ENCODE results near the gene TNRC6B. TPM values are rescaled to one million over a fixed set of nuclear protein-coding genes. Genes with fewer than 3 reads are reported as not detected.
"Not testable (repeated sequence)": the region's sequence is repeated elsewhere in the genome, so short reads cannot be mapped to it uniquely, and the experiment has no call there.

Gene TNRC6B
- total and polyA plus RNA-seq, 7 donors = 0.60 to 51.8 (median 26.5) TPM

DNA sequence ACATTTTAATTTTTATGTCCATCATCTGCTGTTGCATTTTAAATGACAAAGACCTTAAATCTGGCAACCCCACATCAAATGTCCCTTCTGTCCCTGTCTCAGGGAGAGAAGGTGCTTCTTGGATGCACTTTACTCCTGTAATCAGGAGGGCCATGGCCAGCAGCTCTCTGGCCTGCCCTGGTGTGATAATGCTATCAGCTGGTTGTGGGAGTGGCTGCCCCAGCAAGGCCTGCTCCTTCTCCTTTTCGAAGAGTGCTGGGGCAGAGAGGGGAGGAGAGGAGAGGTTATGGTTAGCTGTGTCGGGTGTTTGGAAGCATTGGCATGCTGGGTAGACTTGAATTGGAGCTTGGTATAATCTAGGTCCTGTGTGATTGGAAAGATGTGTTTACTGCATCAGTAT, 12.8 kb downstream of the TNRC6B start:
- H3K4me1 ChIP-seq = peaks cover 0 to 83% (median 72%) of the 10 kb centered on the region in 4 donors
- H3K27ac ChIP-seq = peak overlapping the region in 2 of 4 donors; percentile 0 to 23
- TF ChIP-seq POLR2A (IDR thresholded peaks at IDR 0.05) (no peak), EP300 (IDR thresholded peaks at IDR 0.05) (no peak), POLR2AphosphoS5 (IDR thresholded peaks at IDR 0.05) (no peak)
- TF ChIP-seq, protein P1, sequence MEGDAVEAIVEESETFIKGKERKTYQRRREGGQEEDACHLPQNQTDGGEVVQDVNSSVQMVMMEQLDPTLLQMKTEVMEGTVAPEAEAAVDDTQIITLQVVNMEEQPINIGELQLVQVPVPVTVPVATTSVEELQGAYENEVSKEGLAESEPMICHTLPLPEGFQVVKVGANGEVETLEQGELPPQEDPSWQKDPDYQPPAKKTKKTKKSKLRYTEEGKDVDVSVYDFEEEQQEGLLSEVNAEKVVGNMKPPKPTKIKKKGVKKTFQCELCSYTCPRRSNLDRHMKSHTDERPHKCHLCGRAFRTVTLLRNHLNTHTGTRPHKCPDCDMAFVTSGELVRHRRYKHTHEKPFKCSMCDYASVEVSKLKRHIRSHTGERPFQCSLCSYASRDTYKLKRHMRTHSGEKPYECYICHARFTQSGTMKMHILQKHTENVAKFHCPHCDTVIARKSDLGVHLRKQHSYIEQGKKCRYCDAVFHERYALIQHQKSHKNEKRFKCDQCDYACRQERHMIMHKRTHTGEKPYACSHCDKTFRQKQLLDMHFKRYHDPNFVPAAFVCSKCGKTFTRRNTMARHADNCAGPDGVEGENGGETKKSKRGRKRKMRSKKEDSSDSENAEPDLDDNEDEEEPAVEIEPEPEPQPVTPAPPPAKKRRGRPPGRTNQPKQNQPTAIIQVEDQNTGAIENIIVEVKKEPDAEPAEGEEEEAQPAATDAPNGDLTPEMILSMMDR (IDR thresholded peaks at IDR 0.05) = no peak
- 64 to 67% methylated on average over 2 of the region's 2 CpGs for WGBS, 2 donors
- no peaks in the 10 kb centered on the region for H3K9me3 ChIP-seq
- intact Hi-C loops (cut with DNase I) = loop anchor here (5.0 kb wide), 1 partner anchor 658 kb away; the partner anchor contains the start of gene RPS19BP1
- DNase-seq = no peak
- no peak overlapping the region for H3K4me3 ChIP-seq
- H3K36me3 ChIP-seq = no peaks in the 10 kb centered on the region
- H3K27me3 ChIP-seq = no peaks in the 10 kb centered on the region

GRCh38 chr22:40193429-40194421, 16.0 kb downstream of the TNRC6B start:
- intact Hi-C loops (cut with DNase I) = loop anchor here (5.0 kb wide), 1 partner anchor 661 kb away; the partner anchor contains the start of gene RPS19BP1
- Histone ChIP-seq H3K36me3 (no peaks in the 10 kb centered on the region), H3K4me3 (no peak overlapping the region), H3K27ac (peak overlapping the region; percentile 32 to 89 (median 58)), H3K9me3 (no peaks in the 10 kb centered on the region), H3K27me3 (no peaks in the 10 kb centered on the region), H3K4me1 (peaks cover 0 to 100% (median 85%) of the 10 kb centered on the region in 4 donors)
- no peak for TF ChIP-seq POLR2AphosphoS5 (IDR thresholded peaks at IDR 0.05)
- no peak for TF ChIP-seq EP300 (IDR thresholded peaks at IDR 0.05)
- TF ChIP-seq, protein P1 (IDR thresholded peaks at IDR 0.05) = peak in 3 of 4 experiments; percentile 16 to 20 (median 17)
- no peak for TF ChIP-seq POLR2A (IDR thresholded peaks at IDR 0.05)
- DNase-seq = no peak
- WGBS, 2 donors = 80% methylated on average over 13 of the region's 13 CpGs

GRCh38 chr22:40194656-40195055, 16.9 kb downstream of the TNRC6B start:
- intact Hi-C loops (cut with DNase I) = loop anchor here (5.0 kb wide), 2 partner anchors 152 to 662 kb away; partner anchors contain the start of gene RPS19BP1
- TF ChIP-seq EP300 (IDR thresholded peaks at IDR 0.05) (no peak), POLR2A (IDR thresholded peaks at IDR 0.05) (no peak), POLR2AphosphoS5 (IDR thresholded peaks at IDR 0.05) (no peak)
- TF ChIP-seq, protein P1 (IDR thresholded peaks at IDR 0.05) = no peak
- Histone ChIP-seq H3K4me3 (no peak overlapping the region), H3K4me1 (peaks cover 0 to 97% (median 77%) of the 10 kb centered on the region in 4 donors), H3K36me3 (no peaks in the 10 kb centered on the region), H3K9me3 (no peaks in the 10 kb centered on the region), H3K27me3 (no peaks in the 10 kb centered on the region), H3K27ac (peak overlapping the region in 3 of 4 donors; percentile 32 to 89 (median 74))
- no peak for DNase-seq
- 61 to 86% methylated on average over 3 of the region's 3 CpGs for WGBS, 2 donors

DNA sequence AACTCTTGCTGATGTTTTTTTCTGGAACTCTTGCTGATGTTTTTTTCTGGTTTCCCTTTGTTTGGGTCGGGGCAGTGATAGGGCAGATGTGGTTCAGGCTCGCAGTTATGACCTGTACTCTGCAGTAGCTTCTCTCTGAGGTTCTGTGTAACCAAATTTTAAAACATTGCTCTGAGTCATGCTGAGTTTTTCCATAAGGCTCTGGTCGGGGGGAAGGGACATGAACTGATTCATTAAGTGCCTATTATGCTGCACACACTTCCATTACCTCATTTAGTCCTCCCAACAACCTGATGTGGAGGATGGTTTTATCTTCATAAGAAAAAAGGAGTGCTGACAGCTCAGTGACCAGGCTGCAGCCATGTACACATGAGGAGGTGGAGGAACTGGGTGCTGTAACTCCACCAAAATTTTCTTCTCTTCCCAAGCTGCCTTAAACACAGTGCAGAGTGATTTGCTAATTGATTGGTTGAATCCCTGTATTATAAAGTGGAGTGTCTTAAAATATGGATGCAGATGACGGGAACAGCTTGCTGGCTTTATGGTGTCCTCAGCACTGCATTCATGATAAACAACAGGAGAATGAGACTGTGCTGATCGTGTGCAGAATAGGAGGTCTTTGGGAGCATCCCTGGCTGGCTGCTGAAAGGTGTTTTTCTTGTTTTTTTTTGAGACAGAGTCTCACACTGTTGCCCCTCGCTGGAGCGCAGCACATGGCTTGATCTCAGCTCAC, 19.1 kb downstream of the TNRC6B start:
- intact Hi-C loops (cut with DNase I) = loop anchor here (5.0 kb wide), 1 partner anchor 154 kb away; no protein-coding TSS in a partner anchor
- no peak for DNase-seq
- H3K36me3 ChIP-seq = no peaks in the 10 kb centered on the region
- peak overlapping the region; percentile 74 to 89 (median 76) for H3K27ac ChIP-seq
- 68 to 88% methylated on average over 7 of the region's 7 CpGs for WGBS, 2 donors
- H3K4me1 ChIP-seq = peaks cover 0 to 90% (median 63%) of the 10 kb centered on the region in 4 donors
- H3K4me3 ChIP-seq = no peak overlapping the region
- H3K9me3 ChIP-seq = no peaks in the 10 kb centered on the region
- H3K27me3 ChIP-seq = no peaks in the 10 kb centered on the region
- TF ChIP-seq, protein P1 (IDR thresholded peaks at IDR 0.05) = no peak
- peak in 3 of 4 donors; percentile 34 to 65 (median 51) for TF ChIP-seq POLR2AphosphoS5 (IDR thresholded peaks at IDR 0.05)

GRCh38 chr22:40197421-40197820, 19.7 kb downstream of the TNRC6B start:
- not testable (repeated sequence) for H3K4me3 ChIP-seq, H3K27me3 ChIP-seq, H3K9me3 ChIP-seq, DNase-seq, H3K36me3 ChIP-seq
- 84 to 86% methylated on average over 9 of the region's 9 CpGs for WGBS, 2 donors
- Histone ChIP-seq H3K27ac (peak overlapping the region; percentile 74 to 89 (median 76)), H3K4me1 (peaks cover 0 to 90% (median 60%) of the 10 kb centered on the region in 4 donors)
- intact Hi-C loops (cut with DNase I) = loop anchor here (5.0 kb wide), 1 partner anchor 155 kb away; no protein-coding TSS in a partner anchor
